ENCODE results near the gene KRT10.

The KRT10 gene

GRCh38 chr17:40796846-40797245 is 25.6 kb downstream of the KRT10 start:
- TF ChIP-seq TAF1 (IDR thresholded peaks at IDR 0.05; ENCODE audit: low read depth) (no peak), EGR1 (IDR thresholded peaks at IDR 0.05) (no peak), YY1 (IDR thresholded peaks at IDR 0.05; ENCODE audit: low read depth) (no peak), CREB1 (IDR thresholded peaks at IDR 0.05; ENCODE audit: low read depth) (no peak), REST (IDR thresholded peaks at IDR 0.05; ENCODE audit: low read depth) (no peak), NFIC (IDR thresholded peaks at IDR 0.05) (no peak), CEBPB (IDR thresholded peaks at IDR 0.05) (no peak), EP300 (IDR thresholded peaks at IDR 0.05; ENCODE audit: borderline replicate concordance) (no peak), TEAD4 (IDR thresholded peaks at IDR 0.05) (no peak), USF1 (IDR thresholded peaks at IDR 0.05) (no peak), RAD21 (IDR thresholded peaks at IDR 0.05; ENCODE audit: low read depth) (no peak), ZBTB7A (IDR thresholded peaks at IDR 0.05; ENCODE audit: low read depth) (no peak), TCF12 (IDR thresholded peaks at IDR 0.05; ENCODE audit: low read depth) (no peak)

DNA sequence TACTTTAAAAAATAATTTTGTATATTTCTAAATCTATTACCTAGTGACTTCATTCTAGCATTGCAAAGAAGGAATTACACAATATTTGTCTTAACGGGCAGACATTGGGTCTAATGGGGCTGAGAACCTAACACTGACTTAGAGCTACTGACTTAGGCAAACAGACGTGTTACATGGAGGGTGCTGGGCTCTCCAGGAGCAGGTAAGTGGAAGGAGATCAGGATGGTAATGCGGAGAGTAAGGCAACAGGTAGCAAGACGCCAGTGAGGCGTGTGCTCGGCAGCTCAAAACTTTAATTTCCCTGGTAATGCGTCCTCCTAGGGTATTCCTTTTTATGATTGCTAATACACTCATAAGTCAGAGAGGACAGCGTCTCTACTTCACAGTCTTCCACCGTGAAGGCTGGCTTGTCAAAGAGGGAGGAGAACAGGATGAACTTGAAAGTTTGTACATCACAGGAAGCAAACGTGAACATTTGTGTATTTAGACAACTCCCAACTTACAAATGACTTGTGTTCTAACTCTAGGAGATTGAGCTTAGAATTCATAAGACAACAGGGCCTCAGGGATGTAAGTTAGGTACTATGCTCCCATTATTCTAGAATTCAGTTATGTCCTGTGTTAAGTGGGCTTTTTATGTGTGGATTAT is 27.3 kb downstream of the KRT10 start:
- TF ChIP-seq TCF12 (IDR thresholded peaks at IDR 0.05; ENCODE audit: low read depth) (no peak), YY1 (IDR thresholded peaks at IDR 0.05; ENCODE audit: low read depth) (no peak), MAX (IDR thresholded peaks at IDR 0.05) (no peak), TAF1 (IDR thresholded peaks at IDR 0.05; ENCODE audit: low read depth) (no peak), ZBTB7A (IDR thresholded peaks at IDR 0.05; ENCODE audit: low read depth) (no peak), TEAD4 (IDR thresholded peaks at IDR 0.05) (no peak), REST (IDR thresholded peaks at IDR 0.05; ENCODE audit: low read depth) (no peak), EP300 (IDR thresholded peaks at IDR 0.05; ENCODE audit: borderline replicate concordance) (no peak), FOXM1 (IDR thresholded peaks at IDR 0.05; ENCODE audit: borderline replicate concordance, low read depth) (no peak)

DNA sequence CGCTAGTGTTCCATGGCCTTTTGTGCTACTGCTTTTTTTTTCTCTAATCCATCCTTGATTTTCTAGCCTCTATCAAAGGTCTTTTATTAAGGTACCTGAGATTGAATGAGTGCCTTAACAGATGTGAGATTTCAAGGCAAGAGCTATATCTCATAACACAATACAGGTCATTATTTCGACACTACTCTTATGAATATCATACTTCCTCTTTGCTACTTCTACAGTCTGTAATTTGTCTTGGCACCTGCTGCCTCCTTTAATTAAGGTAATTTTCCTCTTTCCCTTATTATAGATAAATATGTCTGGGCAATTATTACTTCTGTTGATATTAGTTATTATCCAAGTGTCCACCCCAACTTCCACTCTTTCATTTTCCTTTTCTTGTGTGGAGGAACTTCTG is 27.9 kb downstream of the KRT10 start:
- TF ChIP-seq TEAD4 (IDR thresholded peaks at IDR 0.05) (no peak), NFIC (IDR thresholded peaks at IDR 0.05) (no peak), RAD21 (IDR thresholded peaks at IDR 0.05; ENCODE audit: low read depth) (no peak), MAX (IDR thresholded peaks at IDR 0.05) (no peak), CEBPB (IDR thresholded peaks at IDR 0.05) (no peak), ZBTB7A (IDR thresholded peaks at IDR 0.05; ENCODE audit: low read depth) (no peak), REST (IDR thresholded peaks at IDR 0.05; ENCODE audit: low read depth) (no peak), USF1 (IDR thresholded peaks at IDR 0.05) (no peak), EGR1 (IDR thresholded peaks at IDR 0.05) (no peak), EP300 (IDR thresholded peaks at IDR 0.05; ENCODE audit: borderline replicate concordance) (no peak), TAF1 (IDR thresholded peaks at IDR 0.05; ENCODE audit: low read depth) (no peak), TCF12 (IDR thresholded peaks at IDR 0.05; ENCODE audit: low read depth) (no peak), FOXM1 (IDR thresholded peaks at IDR 0.05; ENCODE audit: borderline replicate concordance, low read depth) (no peak), CREB1 (IDR thresholded peaks at IDR 0.05; ENCODE audit: low read depth) (no peak), YY1 (IDR thresholded peaks at IDR 0.05; ENCODE audit: low read depth) (no peak)

GRCh38 chr17:40793832-40794231 is 28.6 kb downstream of the KRT10 start:
- no peak for TF ChIP-seq YY1 (IDR thresholded peaks at IDR 0.05; ENCODE audit: low read depth)
- no peak for TF ChIP-seq NFIC (IDR thresholded peaks at IDR 0.05)
- no peak for TF ChIP-seq TCF12 (IDR thresholded peaks at IDR 0.05; ENCODE audit: low read depth)
- no peak for TF ChIP-seq MAX (IDR thresholded peaks at IDR 0.05)
- TF ChIP-seq TEAD4 (IDR thresholded peaks at IDR 0.05), result no peak
- no peak for TF ChIP-seq USF1 (IDR thresholded peaks at IDR 0.05)
- no peak for TF ChIP-seq EGR1 (IDR thresholded peaks at IDR 0.05)
- no peak for TF ChIP-seq EP300 (IDR thresholded peaks at IDR 0.05; ENCODE audit: borderline replicate concordance)
- no peak for TF ChIP-seq RAD21 (IDR thresholded peaks at IDR 0.05; ENCODE audit: low read depth)
- TF ChIP-seq REST (IDR thresholded peaks at IDR 0.05; ENCODE audit: low read depth), result no peak
- TF ChIP-seq FOXM1 (IDR thresholded peaks at IDR 0.05; ENCODE audit: borderline replicate concordance, low read depth), result no peak
- no peak for TF ChIP-seq ZBTB7A (IDR thresholded peaks at IDR 0.05; ENCODE audit: low read depth)

Measured in Ishikawa (cell line).